PC-3 (cell line): Measurements from ENCODE around the gene KCTD20. TPM values are rescaled to one million over a fixed set of nuclear protein-coding genes. Genes with fewer than 3 reads are reported as not detected.

ENCODE experiments used
- ATAC-seq: fragments of 200-7000 bp; cut with Tn5 transposase; 2 replicates; pipeline ENCODE4 v1.9.1; 2020; ENCODE audit warnings: mild to moderate bottlenecking, moderate library complexity
- BruUV-seq: library from RNA; stranded (reverse); fragments of 400-500 nt; replicated peaks from 2 replicates; lab custom pipeline; 2021; lab: Mats Ljungman, UMichigan
- CTCF ChIA-PET: fragments of 300-600 bp; sonication (Branson Sonifier 250); formaldehyde crosslinking; loops from one replicate; lab custom pipeline; 2022; ENCODE audit warnings: antibody characterized with exemption; lab: Charles Lee
- POLR2A ChIA-PET: fragments of 300-600 bp; sonication (Branson Sonifier 250); formaldehyde crosslinking; loops from one replicate; lab custom pipeline; 2022; ENCODE audit warnings: antibody characterized with exemption; ENCODE audit not compliant: unreplicated experiment; lab: Charles Lee
- DNase-seq: peaks from one replicate; pipeline ENCODE4 v3.0.0-alpha.2; 2015
- H2AFZ ChIP-seq: fragments of 300-600 bp; sonication (generic); 2 replicates; pipeline ENCODE4 v1.6.0; 2016; ENCODE audit warnings: antibody characterized with exemption, low read length
- H3F3A ChIP-seq: fragments of 300-600 bp; sonication (generic); one replicate; pipeline ENCODE4 v1.6.0; 2017; ENCODE audit warnings: antibody characterized with exemption, low read length, control low read depth, mild to moderate bottlenecking; ENCODE audit not compliant: unreplicated experiment
- H3K27ac ChIP-seq: fragments of 300-600 bp; sonication (generic); 2 replicates; pipeline ENCODE4 v1.5.1; 2016; ENCODE audit warnings: mild to moderate bottlenecking, low read length
- H3K27me3 ChIP-seq: fragments of 300-600 bp; sonication (generic); 2 replicates; pipeline ENCODE4 v1.6.1; 2016; ENCODE audit warnings: low read length, mixed read lengths
- H3K36me3 ChIP-seq: fragments of 300-600 bp; sonication (generic); 2 replicates; pipeline ENCODE4 v1.6.1; 2016; ENCODE audit warnings: low read depth, mixed run types, low read length, mixed read lengths
- H3K4me1 ChIP-seq: fragments of 300-600 bp; sonication (generic); 2 replicates; pipeline ENCODE4 v1.5.1; 2016; ENCODE audit warnings: low read length; ENCODE audit not compliant: insufficient read depth
- H3K4me2 ChIP-seq: fragments of 300-600 bp; sonication (generic); 2 replicates; pipeline ENCODE4 v1.6.0; 2016; ENCODE audit warnings: low read length
- H3K4me3 ChIP-seq: fragments of 300-600 bp; sonication (generic); 2 replicates; pipeline ENCODE4 v1.5.1; 2016; ENCODE audit warnings: mild to moderate bottlenecking, low read length, mixed read lengths
- H3K79me2 ChIP-seq: fragments of 300-600 bp; sonication (generic); 2 replicates; pipeline ENCODE4 v1.6.1; 2017; ENCODE audit warnings: low read length, mixed read lengths
- H3K9ac ChIP-seq: fragments of 300-600 bp; sonication (generic); 2 replicates; pipeline ENCODE4 v1.6.0; 2016; ENCODE audit warnings: mild to moderate bottlenecking, low read length
- H3K9me2 ChIP-seq: fragments of 300-600 bp; sonication (generic); replicated peaks from 2 replicates; pipeline ENCODE4 v1.6.1; 2016; ENCODE audit warnings: mixed run types, low read length, mixed read lengths
- H3K9me3 ChIP-seq: fragments of 300-600 bp; sonication (generic); 2 replicates; pipeline ENCODE4 v1.6.1; 2016; ENCODE audit warnings: low read length, mixed read lengths
- H4K20me1 ChIP-seq: fragments of 300-600 bp; sonication (generic); 2 replicates; pipeline ENCODE4 v1.6.1; 2016; ENCODE audit warnings: low read length, mixed read lengths
- CTCF ChIP-seq: fragments of 300-600 bp; sonication (generic); conservative IDR thresholded peaks from 2 replicates; pipeline ENCODE4 v1.5.1; 2017; ENCODE audit warnings: antibody characterized with exemption, low read depth, mild to moderate bottlenecking, low read length
- EZH2 ChIP-seq: fragments of 300-600 bp; sonication (generic); IDR thresholded peaks from one replicate; pipeline ENCODE4 v1.6.1; 2017; ENCODE audit warnings: antibody characterized with exemption, mild to moderate bottlenecking, low read length; ENCODE audit not compliant: unreplicated experiment
- EZH2phosphoT487 ChIP-seq: fragments of 300-600 bp; sonication (generic); IDR thresholded peaks from 2 replicates; pipeline ENCODE4 v1.6.1; 2018; ENCODE audit warnings: mild to moderate bottlenecking, antibody characterized with exemption, low read length, borderline replicate concordance
- intact Hi-C: fragments of 100-400 bp; cut with micrococcal nuclease; formaldehyde crosslinking; loops from 2 replicates; pipeline ENCODE4 v1.9.0; 2023
- total RNA-seq: library from RNA; depleted of rRNA; stranded (reverse); fragments of >200 nt; gene quantifications from 2 replicates; pipeline ENCODE4 v1.2.3, GENCODE V29; 2014

KCTD20 gene
- total RNA-seq, 1 experiment from 2014 or later = 26.5 TPM

GRCh38 chr6:36426622-36427021 lies 16.2 kb upstream of the KCTD20 start:
- Histone ChIP-seq H4K20me1 (no peaks in the 10 kb centered on the region), H3K36me3 (no peaks in the 10 kb centered on the region), H3K9me3 (no peaks in the 10 kb centered on the region), H3K27ac (no peak overlapping the region), H3K4me3 (no peak overlapping the region), H3K4me1 (peaks cover 6% of the 10 kb centered on the region), H3K9me2 (no peaks in the 10 kb centered on the region), H3F3A (no peaks in the 10 kb centered on the region), H3K9ac (no peak overlapping the region), H2AFZ (no peak overlapping the region), H3K4me2 (no peak overlapping the region), H3K27me3 (no peaks in the 10 kb centered on the region), H3K79me2 (no peaks in the 10 kb centered on the region)
- CTCF ChIA-PET = no interaction called here
- no peak for DNase-seq
- POLR2A ChIA-PET = no interaction called here
- no peak for TF ChIP-seq CTCF
- no peak for TF ChIP-seq EZH2
- TF ChIP-seq EZH2phosphoT487 = no peak
- intact Hi-C loops = no loop called here
- ATAC-seq = no peak
- no TSS peak for BruUV-seq

GRCh38 chr6:36428911-36429310 lies 13.9 kb upstream of the KCTD20 start:
- ATAC-seq = no peak

More at GRCh38 chr6:36428911-36429310, 13.9 kb upstream of the KCTD20 start:
- no peaks in the 10 kb centered on the region for H3K9me2 ChIP-seq
- H3K4me1 ChIP-seq = peaks cover 11% of the 10 kb centered on the region
- TF ChIP-seq EZH2 (no peak), CTCF (no peak), EZH2phosphoT487 (no peak)
- H3K27ac ChIP-seq = no peak overlapping the region
- intact Hi-C loops = no loop called here
- no peak overlapping the region for H3K4me3 ChIP-seq
- H3K4me2 ChIP-seq = no peak overlapping the region
- ChIA-PET POLR2A (no interaction called here), CTCF (no interaction called here)
- H3K9ac ChIP-seq = no peak overlapping the region
- no peak overlapping the region for H2AFZ ChIP-seq
- no TSS peak for BruUV-seq
- no peaks in the 10 kb centered on the region for H4K20me1 ChIP-seq
- H3F3A ChIP-seq = no peaks in the 10 kb centered on the region
- H3K36me3 ChIP-seq = no peaks in the 10 kb centered on the region
- no peaks in the 10 kb centered on the region for H3K9me3 ChIP-seq
- no peaks in the 10 kb centered on the region for H3K79me2 ChIP-seq
- DNase-seq = no peak
- no peaks in the 10 kb centered on the region for H3K27me3 ChIP-seq
